ENCODE measurements around the gene NCR3LG1.
"Not testable (repeated sequence)": the region's sequence is repeated elsewhere in the genome, so short reads cannot be mapped to it uniquely, and the experiment has no call there.

Gene NCR3LG1

DNA sequence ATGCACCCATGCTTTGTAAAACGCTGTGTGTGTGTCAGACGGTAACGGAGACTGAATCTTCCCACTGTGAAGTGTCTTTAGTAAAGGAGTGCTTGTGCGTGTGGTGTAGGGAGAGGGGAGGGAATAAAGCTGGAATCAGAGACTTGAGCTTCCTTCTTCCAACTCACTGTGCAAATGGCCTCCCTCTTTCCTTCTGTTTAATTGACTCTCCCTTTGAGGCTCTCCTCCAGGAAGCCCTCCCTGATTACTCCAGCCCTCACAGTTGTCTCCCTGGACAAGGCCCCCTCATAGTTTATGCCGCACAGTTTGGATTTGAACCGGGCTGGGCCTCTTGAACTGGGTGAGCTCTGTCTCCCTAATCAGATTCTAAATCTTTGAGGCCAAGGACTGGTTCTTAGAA, 59.8 kb downstream of the NCR3LG1 start:
- DNase-seq (ENCODE audit: low read depth), result no peak

DNA sequence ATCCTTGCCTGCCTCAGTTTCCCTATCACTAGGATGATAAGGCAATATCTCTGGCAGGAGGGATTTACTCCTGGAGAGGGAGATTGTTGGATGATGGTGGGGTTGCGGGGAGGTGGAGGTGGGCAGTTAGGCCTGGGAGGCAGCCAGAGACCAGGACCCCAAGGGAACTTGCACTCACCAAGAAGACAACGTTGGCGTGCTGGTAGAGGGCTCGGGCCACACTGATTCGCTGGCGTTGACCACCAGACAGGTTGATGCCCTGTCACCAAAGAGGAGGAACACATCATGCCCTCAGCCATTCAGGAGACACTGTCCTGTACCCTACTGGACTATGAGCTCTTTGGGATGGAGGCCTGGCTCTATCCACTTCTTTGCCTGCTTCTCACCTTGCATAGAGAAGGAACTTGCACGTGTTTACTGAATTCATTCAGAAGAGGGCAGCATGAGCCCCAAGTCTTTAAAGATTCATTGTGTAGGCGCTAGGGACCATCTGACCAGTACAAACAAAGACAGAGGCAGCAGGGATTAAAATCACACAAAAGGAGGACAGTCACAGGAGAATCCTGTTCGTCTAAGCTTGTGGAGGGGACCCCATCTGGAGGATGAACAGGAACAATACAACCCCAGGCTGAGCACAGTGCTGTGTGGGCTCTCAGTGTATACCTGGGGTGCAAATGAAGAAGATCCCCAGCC, 61.0 kb downstream of the NCR3LG1 start:
- no peak for DNase-seq (ENCODE audit: low read depth)

DNA sequence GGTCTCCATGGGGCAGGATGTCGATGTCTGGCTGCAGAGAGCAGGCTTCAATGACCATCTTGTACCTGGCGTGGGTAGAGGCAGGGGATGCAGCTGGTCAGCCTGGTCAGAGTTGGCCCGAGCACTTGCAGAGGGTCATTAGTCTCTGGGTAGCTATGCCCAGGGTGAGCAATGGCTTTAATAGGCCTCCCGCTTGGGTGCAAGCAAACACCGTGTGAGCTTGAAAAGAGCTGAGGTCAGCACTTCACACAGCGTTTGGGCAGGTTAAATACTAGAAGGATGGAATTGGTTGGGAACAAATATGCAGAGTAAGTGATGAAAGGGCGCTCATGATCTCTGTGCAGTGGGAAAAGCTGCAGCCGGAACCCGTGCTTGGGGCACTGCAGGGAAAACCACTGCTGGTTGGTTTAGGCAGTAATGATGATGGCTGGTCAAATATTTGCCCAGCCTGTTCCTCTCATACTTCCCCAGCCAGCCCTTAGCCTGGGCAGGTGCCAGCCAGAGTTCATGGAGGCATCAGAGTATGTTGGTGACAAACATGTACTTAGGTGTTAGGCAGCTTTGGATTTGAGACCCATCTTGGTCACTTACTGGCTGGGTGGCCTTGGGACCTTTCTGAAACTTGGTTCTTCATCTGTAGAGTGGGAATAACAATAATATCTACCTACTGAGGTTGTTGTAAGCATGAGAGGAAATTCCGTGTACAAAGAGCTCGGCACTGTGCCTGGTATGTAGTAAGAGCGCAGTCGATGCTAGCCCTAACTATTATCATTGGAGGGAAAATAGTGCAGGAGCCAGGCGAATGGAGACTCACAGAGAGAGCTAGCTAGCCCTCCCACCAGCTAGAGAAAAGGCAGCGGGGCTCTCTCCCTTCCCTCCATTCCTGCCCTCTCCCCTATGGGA, 62.1 kb downstream of the NCR3LG1 start:
- DNase-seq (ENCODE audit: low read depth), result no peak

DNA sequence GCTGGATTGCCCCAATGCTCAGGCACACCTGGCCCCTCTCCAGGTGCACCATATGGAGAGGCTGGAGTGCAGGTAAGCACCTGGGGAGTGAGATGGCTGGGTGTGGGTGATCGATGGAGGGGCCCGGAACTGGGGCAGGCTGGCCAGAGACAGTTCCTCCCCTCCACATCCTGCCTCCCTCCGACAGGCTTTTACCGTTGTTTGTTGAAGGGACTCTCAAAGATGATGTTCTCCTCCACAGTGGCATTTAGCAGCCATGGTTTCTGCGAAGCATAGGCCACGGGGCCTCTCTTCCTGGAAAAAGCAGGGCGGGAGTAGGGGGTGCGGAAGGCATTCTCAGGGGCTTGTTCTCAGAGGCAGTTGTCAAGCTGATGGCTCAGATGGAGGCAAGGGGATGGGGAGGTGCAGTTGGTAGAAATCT, 62.7 kb downstream of the NCR3LG1 start:
- DNase-seq (ENCODE audit: low read depth), result no peak

DNA sequence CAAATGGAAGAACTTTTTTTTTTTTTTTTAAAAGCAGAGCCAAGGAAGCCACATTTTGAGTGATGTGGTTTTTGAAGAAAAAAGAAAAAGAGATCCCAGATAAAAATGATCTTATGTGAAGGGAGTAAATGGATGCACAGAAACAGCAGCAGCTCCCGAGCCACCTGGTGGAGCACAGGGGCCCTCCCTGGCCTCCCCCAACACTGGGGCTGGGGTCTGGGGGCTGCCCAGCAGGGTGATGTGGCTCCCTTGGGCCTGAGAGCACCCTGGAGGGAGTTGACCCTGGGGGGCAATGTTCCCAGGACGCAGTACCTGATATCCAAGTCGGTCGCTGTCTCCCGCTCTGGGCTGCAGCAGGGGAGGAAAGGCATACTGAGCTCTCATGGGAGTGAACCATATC, 63.4 kb downstream of the NCR3LG1 start:
- DNase-seq (ENCODE audit: low read depth), result no peak

DNA sequence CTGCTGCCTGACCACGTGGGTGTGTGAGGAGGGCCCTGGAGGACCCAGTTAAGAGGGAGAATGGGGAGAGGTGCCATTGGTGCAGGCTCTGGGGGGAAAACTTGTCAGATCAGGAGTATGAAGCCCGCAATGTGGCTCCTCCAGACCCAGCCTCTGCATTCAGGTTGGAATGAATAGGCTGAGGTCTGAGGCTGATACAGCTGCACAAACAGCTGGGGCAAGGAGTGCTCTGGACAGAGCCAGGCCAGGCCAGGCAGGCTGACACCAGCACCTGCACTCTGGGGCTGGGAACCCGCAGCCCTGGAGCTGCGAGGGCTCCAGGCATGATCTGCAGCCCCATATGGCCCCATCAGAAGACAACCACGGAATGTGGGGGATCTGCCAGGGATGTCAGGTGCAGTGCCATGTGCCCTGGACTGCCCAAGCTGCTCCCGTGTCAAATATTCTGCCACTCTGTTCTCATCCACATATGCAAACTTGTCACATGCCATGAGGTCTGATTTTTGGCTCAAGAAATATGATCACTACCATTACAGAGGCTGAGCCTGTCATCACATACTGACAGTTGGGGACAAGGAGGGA, 64.0 kb downstream of the NCR3LG1 start:
- no peak for DNase-seq (ENCODE audit: low read depth)

DNA sequence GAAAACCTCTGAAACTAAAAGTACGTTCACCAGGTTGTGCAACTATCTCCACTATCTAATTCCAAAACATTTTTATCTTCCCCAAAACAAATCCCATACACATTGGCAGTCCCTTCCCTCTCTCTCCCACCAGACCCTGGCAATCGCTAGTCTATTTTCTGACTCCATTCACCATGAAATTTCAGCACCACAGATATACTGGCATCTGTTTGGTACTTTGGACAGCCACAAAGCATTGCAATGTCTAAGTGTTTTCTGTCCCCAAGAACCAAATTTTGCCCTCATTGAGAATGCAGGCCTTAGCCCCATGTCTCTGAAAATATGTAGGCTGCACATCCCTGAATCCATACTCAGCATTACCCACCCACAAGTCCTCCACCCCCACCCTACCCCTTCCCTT, 64.9 kb downstream of the NCR3LG1 start:
- no peak for DNase-seq (ENCODE audit: low read depth)

DNA sequence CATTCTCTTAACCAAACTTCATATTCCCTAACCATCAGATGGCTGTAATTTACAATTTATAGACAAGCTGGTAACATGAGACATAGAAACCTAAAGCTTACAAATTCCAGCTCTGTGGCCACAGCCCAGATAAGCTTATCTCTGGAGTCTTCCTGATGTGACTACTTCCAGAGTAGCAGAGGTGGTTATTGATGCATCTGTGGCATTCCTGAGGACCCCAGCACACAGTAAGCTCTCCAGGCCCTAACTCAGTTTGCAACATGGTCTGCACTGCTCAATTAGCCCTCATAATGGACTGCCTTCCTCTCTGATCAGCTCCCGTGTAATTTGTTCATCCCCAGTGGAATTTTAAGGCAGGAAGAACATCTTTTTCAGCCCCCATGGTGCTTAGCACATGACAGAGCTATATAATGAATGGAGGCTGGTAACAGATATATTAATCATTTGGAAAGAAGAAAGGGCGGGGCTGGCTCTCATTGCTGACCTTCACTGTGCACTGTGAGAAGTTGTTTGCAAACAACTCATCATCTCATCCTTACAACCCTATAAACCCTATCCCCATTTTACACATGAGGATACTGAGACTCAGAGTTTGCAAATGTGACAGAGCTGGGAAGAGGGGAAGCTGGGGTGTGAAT, 67.0 kb downstream of the NCR3LG1 start:
- DNase-seq (ENCODE audit: low read depth), result no peak

DNA sequence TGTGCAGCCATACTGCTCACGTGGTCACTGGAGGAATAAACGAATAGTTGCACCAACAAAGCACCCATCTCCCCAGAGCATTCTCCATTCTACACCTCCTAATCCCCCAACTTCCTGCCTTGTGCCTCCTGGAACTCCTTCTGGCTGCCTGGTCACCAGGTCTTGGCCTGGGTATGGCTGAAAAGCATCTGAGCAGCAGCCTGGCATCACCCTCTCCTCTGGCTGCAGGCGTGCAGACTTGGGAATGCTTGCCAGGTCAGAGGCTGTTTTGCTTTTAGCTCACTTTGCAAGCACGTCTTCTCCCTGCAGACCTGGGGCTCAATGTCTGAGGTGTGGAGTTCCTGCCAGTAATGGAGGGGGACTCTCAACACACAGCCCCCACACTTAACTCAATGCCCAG, 70.2 kb downstream of the NCR3LG1 start:
- no peak for DNase-seq (ENCODE audit: low read depth)

DNA sequence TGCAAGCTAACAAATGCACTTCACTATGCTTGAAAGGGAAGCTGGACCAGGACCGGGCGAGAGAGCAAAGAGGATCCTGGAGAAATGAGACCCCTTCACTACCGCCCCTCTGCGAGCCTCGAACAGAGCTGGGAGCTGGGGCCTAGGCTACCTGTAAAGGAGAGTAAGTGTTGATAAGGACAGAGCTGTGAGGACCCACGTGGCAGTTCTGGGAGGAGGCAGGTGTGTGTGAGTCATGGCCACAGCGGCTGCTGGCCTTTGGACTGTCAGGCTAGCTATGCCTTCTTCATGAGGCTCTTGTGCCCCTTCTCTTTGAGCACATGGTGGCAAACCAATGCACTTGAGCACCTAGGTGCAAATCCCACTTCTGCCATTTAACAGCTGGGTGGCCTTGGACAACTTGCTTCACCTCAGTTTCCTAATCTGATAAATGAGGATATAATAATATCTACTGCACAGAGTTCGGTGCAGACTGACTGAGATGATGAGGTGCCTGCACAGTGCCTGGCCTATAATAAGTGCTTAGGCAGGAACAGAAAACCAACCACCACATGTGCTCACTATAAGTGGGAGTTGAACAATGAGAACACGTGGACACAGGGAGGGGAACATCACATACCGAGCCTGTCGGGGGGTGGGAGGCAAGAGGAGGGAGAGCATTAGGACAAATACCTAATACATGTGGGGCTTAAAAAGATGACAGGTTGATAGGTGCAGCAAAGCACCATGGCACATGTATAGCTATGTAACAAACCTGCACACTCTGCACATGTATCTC, 72.1 kb downstream of the NCR3LG1 start:
- DNase-seq (ENCODE audit: low read depth), result no peak

DNA sequence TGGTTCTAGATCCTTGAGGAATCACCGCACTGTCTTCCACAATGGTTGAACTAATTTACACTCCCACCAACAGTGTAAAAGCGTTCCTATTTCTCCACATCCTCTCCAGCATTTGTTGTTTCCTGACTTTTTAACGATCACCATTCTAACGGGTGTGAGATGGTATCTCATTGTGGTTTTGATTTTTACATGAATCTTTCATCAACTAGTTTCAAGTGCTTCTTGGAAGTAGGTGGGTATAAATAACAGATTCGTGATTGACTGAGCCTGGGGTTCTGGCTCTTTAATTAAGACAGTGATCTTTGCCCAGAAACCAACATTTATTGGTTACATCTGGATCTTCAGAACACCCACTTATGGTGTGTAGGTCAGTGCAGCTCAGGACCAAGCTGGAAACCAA, 74.6 kb downstream of the NCR3LG1 start:
- DNase-seq (ENCODE audit: low read depth), result not testable (repeated sequence)
